Natural killer cell (primary cell): Measurements from ENCODE around the gene RHEX. TPM values are rescaled to one million over a fixed set of nuclear protein-coding genes. Genes with fewer than 3 reads are reported as not detected.

Experiments used
- ATAC-seq, 3 donors: fragments of 150-1000 bp in 2 of 3; fragments of 200-7000 bp in 1 of 3; cut with Tn5 transposase; 1 replicate in 1 of 3; 2 replicates in 2 of 3; pipeline ENCODE4 v1.10.0; 2021; ENCODE audit warnings: mild to moderate bottlenecking in 2 of 3, moderate library complexity in 2 of 3
- DNase-seq, 2 donors: peaks; one replicate each; pipeline versions ENCODE4 v3.0.0 to v3.0.0-alpha.2; 2013 to 2021; ENCODE audit warnings: mixed read lengths in 1 of 2
- H3K27ac ChIP-seq: one replicate; pipeline ENCODE4 v1.5.1; 2013; ENCODE audit warnings: mild to moderate bottlenecking, low read length
- H3K27me3 ChIP-seq: one replicate; pipeline ENCODE4 v1.6.1; 2013; ENCODE audit warnings: low read length; ENCODE audit not compliant: control insufficient read depth, insufficient read depth
- H3K36me3 ChIP-seq: one replicate; pipeline ENCODE4 v1.6.1; 2013; ENCODE audit warnings: low read length; ENCODE audit not compliant: control insufficient read depth, insufficient read depth
- H3K4me1 ChIP-seq: one replicate; pipeline ENCODE4 v1.6.1; 2013; ENCODE audit warnings: low read length; ENCODE audit not compliant: control insufficient read depth, insufficient read depth
- H3K4me3 ChIP-seq: one replicate; pipeline ENCODE4 v1.5.1; 2013; ENCODE audit warnings: low read length
- H3K9me3 ChIP-seq: one replicate; pipeline ENCODE4 v1.6.1; 2013; ENCODE audit warnings: low read length; ENCODE audit not compliant: control insufficient read depth, insufficient read depth
- H3K27ac Mint-ChIP-seq, 2 donors: one replicate each; pipeline ENCODE4 v1.8.0; 2022; ENCODE audit warnings: mild to moderate bottlenecking in 2 of 2, mixed read lengths in 2 of 2, moderate library complexity in 1 of 2
- H3K27me3 Mint-ChIP-seq, 2 donors: one replicate each; pipeline ENCODE4 v1.8.0; 2022; ENCODE audit warnings: low read depth in 2 of 2, mixed read lengths in 2 of 2
- H3K36me3 Mint-ChIP-seq: one replicate; pipeline ENCODE4 v1.8.0; 2022; ENCODE audit warnings: mixed read lengths
- H3K4me1 Mint-ChIP-seq, 2 donors: one replicate each; pipeline ENCODE4 v1.8.0; 2022; ENCODE audit warnings: mixed read lengths in 2 of 2
- H3K4me3 Mint-ChIP-seq: one replicate; pipeline ENCODE4 v1.8.0; 2022; ENCODE audit warnings: mild to moderate bottlenecking, moderate library complexity, mixed read lengths
- H3K9me3 Mint-ChIP-seq, 2 donors: one replicate each; pipeline ENCODE4 v1.8.0; 2022; ENCODE audit warnings: mixed read lengths in 2 of 2
- CTCF ChIP-seq: fragments of 200-600 bp; IDR thresholded peaks from one replicate; pipeline ENCODE4 v1.8.0; 2022; ENCODE audit warnings: antibody characterized with exemption
- WGBS: methylation state at CpG from one replicate; pipeline ENCODE4 v1.1.7; 2013; ENCODE audit warnings: missing lambda C conversion rate; ENCODE audit not compliant: insufficient coverage; 5-methylcytosine and 5-hydroxymethylcytosine counted together
- intact Hi-C: fragments of 100-400 bp; cut with micrococcal nuclease; formaldehyde crosslinking; loops from one replicate; pipeline ENCODE4 v1.14.2; 2022
- total RNA-seq, 4 donors: library from RNA; stranded (reverse); fragments of 120-200 nt in 1 of 4; gene quantifications; one replicate each; pipeline versions ENCODE4 v1.2.3 to v1.2.4, GENCODE V29; 2013 to 2022

Gene RHEX
- total RNA-seq, 3 donors from 2014 or later (not counting 1 experiment from before 2014, with no cell fraction given): 0.24 to 21.3 TPM; not detected in 1

DNA sequence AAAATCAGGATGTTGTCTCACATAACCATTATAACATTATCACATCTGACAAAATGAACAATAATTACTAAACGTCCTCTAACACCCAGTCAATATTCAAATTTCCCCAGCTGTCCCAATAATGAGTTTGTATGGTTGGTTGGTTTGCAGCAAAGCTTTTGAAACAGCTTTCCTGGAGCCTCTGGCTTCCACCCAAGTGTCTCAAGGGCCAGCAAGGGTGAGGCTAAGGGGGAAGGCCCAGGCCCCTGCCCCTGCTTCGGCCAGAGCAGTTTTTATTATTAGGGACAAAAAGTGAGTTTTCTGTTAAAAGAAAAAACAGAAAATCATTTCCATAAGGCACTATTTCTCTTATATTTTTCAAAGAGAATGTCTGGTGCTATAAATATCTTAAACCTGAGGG, 83.3 kb downstream of the RHEX start:
- Histone ChIP-seq H3K36me3 (no peaks in the 10 kb centered on the region), H3K27me3 (no peaks in the 10 kb centered on the region), H3K9me3 (no peaks in the 10 kb centered on the region), H3K27ac (no peak overlapping the region), H3K4me3 (no peak overlapping the region), H3K4me1 (no peaks in the 10 kb centered on the region)
- Mint-ChIP-seq H3K27ac (no peak overlapping the region), H3K36me3 (no peaks in the 10 kb centered on the region), H3K4me3 (no peak overlapping the region), H3K4me1 (no peaks in the 10 kb centered on the region), H3K27me3 (peaks cover 8 to 10% of the 10 kb centered on the region in 2 donors), H3K9me3 (no peaks in the 10 kb centered on the region)
- no peak for TF ChIP-seq CTCF
- no peak for DNase-seq
- WGBS: no CpG with 5 or more reads among the region's 2 CpGs
- ATAC-seq: no peak
- intact Hi-C loops: no loop called here

- no peak for TF ChIP-seq CTCF
- ATAC-seq: no peak
- no peak overlapping the region for H3K27ac Mint-ChIP-seq
- no peaks in the 10 kb centered on the region for H3K4me1 ChIP-seq
- H3K27me3 ChIP-seq: no peaks in the 10 kb centered on the region
- intact Hi-C loops: no loop called here
- no peak overlapping the region for H3K27ac ChIP-seq
- no peaks in the 10 kb centered on the region for H3K36me3 Mint-ChIP-seq
- WGBS: 75% methylated on average over 1 of the region's 3 CpGs
- H3K9me3 ChIP-seq: no peaks in the 10 kb centered on the region
- H3K27me3 Mint-ChIP-seq: peaks cover 18 to 22% of the 10 kb centered on the region in 2 donors
- H3K4me3 ChIP-seq: no peak overlapping the region
- H3K9me3 Mint-ChIP-seq: no peaks in the 10 kb centered on the region
- no peak for DNase-seq
- H3K4me3 Mint-ChIP-seq: no peak overlapping the region
- no peaks in the 10 kb centered on the region for H3K36me3 ChIP-seq
- no peaks in the 10 kb centered on the region for H3K4me1 Mint-ChIP-seq
These were observed 89.0 kb downstream of the RHEX start for GRCh38 chr1:206142011-206142410.

DNA sequence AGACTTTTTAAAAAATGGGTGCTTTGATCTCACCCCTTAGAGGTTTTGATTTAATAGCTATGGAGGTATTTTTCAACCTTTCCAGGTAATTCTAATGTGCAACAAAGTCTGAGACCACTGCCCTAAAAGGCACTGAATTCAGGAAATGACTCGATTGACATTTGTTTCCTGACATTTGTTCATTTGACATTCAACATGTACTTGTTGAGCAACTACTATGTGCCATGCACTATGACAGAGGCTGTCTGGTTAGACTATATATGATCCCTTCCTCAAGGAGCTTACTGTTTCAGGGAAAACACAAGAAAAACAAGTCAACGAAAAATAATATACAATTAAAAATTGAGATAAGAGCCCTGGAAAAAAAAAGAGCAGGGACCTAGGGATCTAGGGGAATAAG, 89.8 kb downstream of the RHEX start:
- H3K4me3 ChIP-seq: no peak overlapping the region
- no peak overlapping the region for H3K27ac ChIP-seq
- no peaks in the 10 kb centered on the region for H3K4me1 ChIP-seq
- no peaks in the 10 kb centered on the region for H3K36me3 ChIP-seq
- ATAC-seq: no peak
- intact Hi-C loops: no loop called here
- peaks cover 18 to 21% of the 10 kb centered on the region in 2 donors for H3K27me3 Mint-ChIP-seq
- H3K9me3 ChIP-seq: no peaks in the 10 kb centered on the region
- no peaks in the 10 kb centered on the region for H3K36me3 Mint-ChIP-seq
- H3K27me3 ChIP-seq: no peaks in the 10 kb centered on the region
- H3K4me3 Mint-ChIP-seq: no peak overlapping the region
- no peak for TF ChIP-seq CTCF
- H3K4me1 Mint-ChIP-seq: no peaks in the 10 kb centered on the region
- DNase-seq: no peak
- no peak overlapping the region for H3K27ac Mint-ChIP-seq
- H3K9me3 Mint-ChIP-seq: no peaks in the 10 kb centered on the region
- WGBS: 65% methylated on average over 2 of the region's 2 CpGs

DNA sequence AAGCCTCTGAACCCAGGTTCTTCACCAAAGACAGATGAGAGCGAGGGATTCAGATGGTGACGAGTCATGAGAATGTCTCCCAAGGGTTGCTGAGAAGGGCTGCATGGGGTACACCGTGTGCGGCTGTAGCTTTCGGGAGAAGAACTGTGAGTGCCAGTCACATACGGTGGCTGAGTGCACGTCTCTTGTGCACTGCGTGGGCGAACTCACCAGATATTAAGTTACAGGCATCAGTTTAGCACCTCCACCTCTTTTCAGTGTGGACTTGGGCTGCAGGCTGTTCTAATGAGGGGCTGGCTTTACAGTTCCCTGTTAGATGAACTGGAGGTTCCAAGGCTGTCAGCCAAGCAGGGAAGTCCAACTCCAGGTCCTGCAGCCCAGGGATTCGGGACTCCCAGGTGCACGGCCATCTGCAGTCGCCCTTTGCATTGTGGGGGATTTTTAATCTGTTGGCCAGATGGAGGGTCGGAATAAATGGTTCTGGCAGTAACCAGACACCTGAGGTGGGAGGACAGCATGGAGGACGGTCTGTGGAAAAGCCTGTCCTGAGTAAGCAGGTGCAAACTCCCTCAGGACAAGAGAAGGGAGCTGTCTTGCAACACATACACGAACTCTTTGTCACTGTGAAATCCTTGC, 90.7 kb downstream of the RHEX start:
- intact Hi-C loops: no loop called here
- H3K9me3 Mint-ChIP-seq: no peaks in the 10 kb centered on the region
- Histone ChIP-seq H3K36me3 (no peaks in the 10 kb centered on the region), H3K4me1 (no peaks in the 10 kb centered on the region), H3K4me3 (no peak overlapping the region), H3K27me3 (no peaks in the 10 kb centered on the region), H3K9me3 (no peaks in the 10 kb centered on the region), H3K27ac (no peak overlapping the region)
- no peak for DNase-seq
- no peak overlapping the region for H3K4me3 Mint-ChIP-seq
- no peak for TF ChIP-seq CTCF
- no peak overlapping the region for H3K27ac Mint-ChIP-seq
- ATAC-seq: no peak
- H3K4me1 Mint-ChIP-seq: no peaks in the 10 kb centered on the region
- H3K27me3 Mint-ChIP-seq: peaks cover 12 to 18% of the 10 kb centered on the region in 2 donors
- 92% methylated on average over 15 of the region's 15 CpGs for WGBS
- H3K36me3 Mint-ChIP-seq: no peaks in the 10 kb centered on the region
